Measurements from ENCODE around the gene ZMIZ1. TPM values are rescaled to one million over a fixed set of nuclear protein-coding genes. Genes with fewer than 3 reads are reported as not detected.

ZMIZ1 gene
- total RNA-seq, 1 donor from 2014 or later = 173 TPM

DNA sequence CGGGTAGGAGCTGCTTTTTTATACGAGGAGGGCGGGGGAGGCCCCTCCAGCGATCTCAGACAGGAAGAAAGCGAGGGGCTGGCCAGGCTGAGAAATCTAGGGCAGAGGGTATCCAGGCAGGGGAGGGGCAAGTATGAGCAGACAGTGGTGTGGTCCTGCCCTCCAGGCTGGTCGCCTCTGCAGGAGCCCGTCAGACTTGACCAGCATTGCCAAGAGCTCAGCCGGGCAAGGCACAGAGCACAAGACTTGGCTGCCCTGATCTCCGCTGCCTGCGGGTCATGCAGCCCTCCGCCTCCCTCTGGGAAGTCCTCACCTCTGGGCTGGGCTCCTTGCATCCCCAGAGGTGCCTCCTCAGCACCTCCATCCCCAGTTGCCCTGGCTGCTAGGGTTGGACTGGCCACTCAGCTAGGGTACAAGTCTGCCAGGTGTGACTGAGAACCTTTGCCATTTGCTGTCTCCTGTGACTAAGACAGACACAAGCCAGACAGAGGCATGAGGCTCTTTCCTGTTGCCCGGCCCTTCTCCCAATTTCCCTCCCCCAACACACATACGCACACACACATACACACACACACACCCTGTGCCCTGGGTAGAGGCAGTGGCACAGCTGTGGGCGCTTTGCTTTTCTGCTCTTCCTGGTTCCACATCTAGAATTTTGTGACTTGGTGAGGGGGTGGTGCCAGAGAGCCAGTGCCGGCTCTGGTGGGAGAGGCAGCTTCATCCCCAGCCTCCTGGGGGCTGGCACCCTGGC is 219.4 kb downstream of the ZMIZ1 start:
- Mint-ChIP-seq H3K9me3 (no peaks in the 10 kb centered on the region), H3K27ac (no peak overlapping the region), H3K4me3 (no peak overlapping the region), H3K36me3 (peaks cover 30% of the 10 kb centered on the region), H3K4me1 (peaks cover 19% of the 10 kb centered on the region), H3K27me3 (ENCODE audit: low read depth) (no peaks in the 10 kb centered on the region)
- DNase-seq (ENCODE audit: low spot score in 2 of 2, unreplicated experiment in 2 of 2) = no peak
- TF ChIP-seq, protein P1, sequence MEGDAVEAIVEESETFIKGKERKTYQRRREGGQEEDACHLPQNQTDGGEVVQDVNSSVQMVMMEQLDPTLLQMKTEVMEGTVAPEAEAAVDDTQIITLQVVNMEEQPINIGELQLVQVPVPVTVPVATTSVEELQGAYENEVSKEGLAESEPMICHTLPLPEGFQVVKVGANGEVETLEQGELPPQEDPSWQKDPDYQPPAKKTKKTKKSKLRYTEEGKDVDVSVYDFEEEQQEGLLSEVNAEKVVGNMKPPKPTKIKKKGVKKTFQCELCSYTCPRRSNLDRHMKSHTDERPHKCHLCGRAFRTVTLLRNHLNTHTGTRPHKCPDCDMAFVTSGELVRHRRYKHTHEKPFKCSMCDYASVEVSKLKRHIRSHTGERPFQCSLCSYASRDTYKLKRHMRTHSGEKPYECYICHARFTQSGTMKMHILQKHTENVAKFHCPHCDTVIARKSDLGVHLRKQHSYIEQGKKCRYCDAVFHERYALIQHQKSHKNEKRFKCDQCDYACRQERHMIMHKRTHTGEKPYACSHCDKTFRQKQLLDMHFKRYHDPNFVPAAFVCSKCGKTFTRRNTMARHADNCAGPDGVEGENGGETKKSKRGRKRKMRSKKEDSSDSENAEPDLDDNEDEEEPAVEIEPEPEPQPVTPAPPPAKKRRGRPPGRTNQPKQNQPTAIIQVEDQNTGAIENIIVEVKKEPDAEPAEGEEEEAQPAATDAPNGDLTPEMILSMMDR (IDR thresholded peaks at IDR 0.05; ENCODE audit: unreplicated experiment) = no peak

- H3K27ac Mint-ChIP-seq = peak overlapping the region; percentile 28
- H3K36me3 Mint-ChIP-seq = peaks cover 35% of the 10 kb centered on the region
- TF ChIP-seq, protein P1 (IDR thresholded peaks at IDR 0.05; ENCODE audit: unreplicated experiment) = no peak
- no peaks in the 10 kb centered on the region for H3K27me3 Mint-ChIP-seq (ENCODE audit: low read depth)
- H3K4me1 Mint-ChIP-seq = peaks cover 8% of the 10 kb centered on the region
- no peak for DNase-seq (ENCODE audit: low spot score in 2 of 2, unreplicated experiment in 2 of 2)
- no peak overlapping the region for H3K4me3 Mint-ChIP-seq
- H3K9me3 Mint-ChIP-seq = no peaks in the 10 kb centered on the region
These were observed 221.0 kb downstream of the ZMIZ1 start for GRCh38 chr10:79289801-79290200.

DNA sequence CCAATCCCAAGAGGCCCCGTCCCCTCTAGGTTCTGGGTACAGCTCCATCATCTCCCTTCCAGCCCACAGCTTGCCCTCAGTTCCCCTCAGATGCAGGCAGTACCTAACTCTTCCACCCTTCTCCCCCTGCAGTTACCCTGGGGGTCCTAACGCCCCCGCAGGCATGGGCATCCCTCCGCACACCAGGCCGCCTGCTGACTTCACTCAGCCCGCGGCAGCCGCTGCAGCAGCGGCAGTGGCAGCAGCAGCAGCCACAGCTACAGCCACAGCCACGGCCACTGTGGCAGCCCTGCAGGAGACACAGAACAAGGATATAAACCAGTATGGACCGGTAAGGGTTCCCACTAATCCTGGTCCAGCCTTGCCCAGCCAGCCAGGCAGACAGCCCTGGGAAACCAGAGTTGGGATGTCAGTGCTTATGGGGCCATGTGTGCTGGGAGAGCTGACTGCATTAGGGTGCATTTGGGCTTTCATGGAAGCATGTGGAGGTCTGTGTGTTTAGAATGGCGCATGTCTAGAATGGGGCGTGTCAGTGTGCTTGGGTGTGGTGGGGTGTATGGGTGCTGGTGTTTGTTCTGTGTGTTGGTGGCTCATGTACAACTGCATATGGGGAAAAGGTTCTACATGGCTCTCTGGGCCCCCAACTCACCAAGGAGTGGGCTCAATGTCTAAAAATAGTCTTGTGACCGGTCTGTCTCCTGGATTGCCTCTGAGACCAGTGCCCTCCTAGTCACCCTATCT is 223.4 kb downstream of the ZMIZ1 start:
- no peak for DNase-seq (ENCODE audit: low spot score in 2 of 2, unreplicated experiment in 2 of 2)
- H3K27ac Mint-ChIP-seq = no peak overlapping the region
- peaks cover 53% of the 10 kb centered on the region for H3K36me3 Mint-ChIP-seq
- no peak overlapping the region for H3K4me3 Mint-ChIP-seq
- TF ChIP-seq, protein P1 (IDR thresholded peaks at IDR 0.05; ENCODE audit: unreplicated experiment) = no peak
- no peaks in the 10 kb centered on the region for H3K4me1 Mint-ChIP-seq
- no peaks in the 10 kb centered on the region for H3K27me3 Mint-ChIP-seq (ENCODE audit: low read depth)
- H3K9me3 Mint-ChIP-seq = no peaks in the 10 kb centered on the region

GRCh38 chr10:79292891-79293746 is 224.4 kb downstream of the ZMIZ1 start:
- no peak overlapping the region for H3K27ac Mint-ChIP-seq
- TF ChIP-seq, protein P1 (IDR thresholded peaks at IDR 0.05; ENCODE audit: unreplicated experiment) = no peak
- H3K4me1 Mint-ChIP-seq = no peaks in the 10 kb centered on the region
- no peak for DNase-seq (ENCODE audit: low spot score in 2 of 2, unreplicated experiment in 2 of 2)
- peaks cover 48% of the 10 kb centered on the region for H3K36me3 Mint-ChIP-seq
- H3K4me3 Mint-ChIP-seq = no peak overlapping the region
- no peaks in the 10 kb centered on the region for H3K9me3 Mint-ChIP-seq
- no peaks in the 10 kb centered on the region for H3K27me3 Mint-ChIP-seq (ENCODE audit: low read depth)

- no peak overlapping the region for H3K4me3 Mint-ChIP-seq
- H3K27ac Mint-ChIP-seq = peak overlapping the region; percentile 21
- peaks cover 41% of the 10 kb centered on the region for H3K36me3 Mint-ChIP-seq
- no peaks in the 10 kb centered on the region for H3K4me1 Mint-ChIP-seq
- TF ChIP-seq, protein P1 (IDR thresholded peaks at IDR 0.05; ENCODE audit: unreplicated experiment) = no peak
- DNase-seq (ENCODE audit: low spot score in 2 of 2, unreplicated experiment in 2 of 2) = no peak
- H3K9me3 Mint-ChIP-seq = no peaks in the 10 kb centered on the region
- no peaks in the 10 kb centered on the region for H3K27me3 Mint-ChIP-seq (ENCODE audit: low read depth)
These were observed 225.2 kb downstream of the ZMIZ1 start for GRCh38 chr10:79293841-79294581.

All from mesothelial cell of epicardium (in vitro differentiated cells).